Measurements from ENCODE around the gene TULP4. TPM values are rescaled to one million over a fixed set of nuclear protein-coding genes. Genes with fewer than 3 reads are reported as not detected.

Gene TULP4
- total RNA-seq, 1 experiment from 2014 or later, result 210 TPM

DNA sequence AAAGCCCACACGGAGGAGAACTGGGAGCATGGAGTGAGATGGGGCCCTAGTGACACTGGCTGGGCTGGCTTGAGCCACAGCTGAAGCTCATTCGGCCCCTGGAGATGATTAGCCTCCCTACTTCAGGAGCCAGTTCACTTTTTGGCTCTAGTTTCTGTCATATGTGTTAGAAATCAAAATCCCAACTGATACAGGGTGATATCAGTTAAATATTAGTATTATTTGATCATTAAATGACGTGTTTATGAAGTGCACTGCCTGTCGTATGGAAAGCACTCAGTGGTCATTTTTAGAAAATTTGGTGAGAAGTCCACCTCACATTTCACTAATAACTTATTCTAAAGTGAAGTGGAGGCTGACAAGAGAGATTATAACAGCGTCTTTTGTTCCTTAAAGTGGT is 59.0 kb downstream of the TULP4 start:
- H3K27ac ChIP-seq, result no peak overlapping the region
- H3K36me3 ChIP-seq, result peaks cover 2% of the 10 kb centered on the region
- DNase-seq, result no peak
- H3K27me3 ChIP-seq, result no peaks in the 10 kb centered on the region
- no peaks in the 10 kb centered on the region for H3K9me3 ChIP-seq (replicated peaks)
- peaks cover 15% of the 10 kb centered on the region for H3K4me1 ChIP-seq
- H3K4me3 ChIP-seq, result no peak overlapping the region

DNA sequence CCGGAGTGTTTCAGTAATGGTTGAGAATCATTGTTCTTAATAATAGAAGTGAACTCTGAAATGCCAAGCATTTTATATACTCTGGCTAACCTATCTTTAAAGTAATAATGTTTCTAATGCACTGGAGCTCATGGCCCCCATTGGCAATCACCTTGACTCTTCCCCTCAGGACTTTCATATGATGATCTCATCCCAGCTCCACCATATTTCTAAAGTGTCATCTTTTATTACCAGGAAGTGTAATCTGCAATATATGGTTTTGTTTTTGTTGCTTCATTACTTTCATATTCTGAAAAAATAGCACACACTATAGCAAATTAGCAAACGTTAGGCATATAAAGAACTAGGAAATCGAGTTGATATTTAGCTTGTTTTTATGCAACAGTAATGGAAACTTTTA is 60.3 kb downstream of the TULP4 start:
- Histone ChIP-seq H3K27ac (no peak overlapping the region), H3K36me3 (peaks cover 2% of the 10 kb centered on the region), H3K9me3 (replicated peaks) (no peaks in the 10 kb centered on the region), H3K4me3 (no peak overlapping the region), H3K27me3 (no peaks in the 10 kb centered on the region), H3K4me1 (peaks cover 24% of the 10 kb centered on the region)
- no peak for DNase-seq

DNA sequence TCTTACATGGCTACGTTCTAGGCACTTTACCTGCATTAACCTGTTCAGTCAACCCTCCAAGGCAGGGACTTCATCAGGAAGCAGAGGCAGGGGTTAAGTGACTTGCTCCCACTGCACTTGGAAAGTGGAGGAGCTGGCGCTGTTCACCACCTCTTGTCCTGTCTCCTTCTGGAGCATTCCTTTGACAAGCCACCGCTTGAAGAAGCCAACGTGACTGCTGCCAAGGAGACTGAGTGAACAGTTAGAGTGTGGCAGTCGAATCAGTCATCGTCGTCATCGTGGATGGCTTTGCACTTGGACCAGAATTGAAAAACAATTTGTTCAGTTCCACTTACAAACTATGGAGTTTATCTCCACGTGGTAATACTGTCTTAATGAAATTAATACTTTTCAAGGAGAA is 60.9 kb downstream of the TULP4 start:
- H3K4me3 ChIP-seq, result no peak overlapping the region
- peaks cover 2% of the 10 kb centered on the region for H3K36me3 ChIP-seq
- H3K27ac ChIP-seq, result no peak overlapping the region
- peaks cover 31% of the 10 kb centered on the region for H3K4me1 ChIP-seq
- H3K9me3 ChIP-seq (replicated peaks), result no peaks in the 10 kb centered on the region
- DNase-seq, result no peak
- H3K27me3 ChIP-seq, result no peaks in the 10 kb centered on the region

DNA sequence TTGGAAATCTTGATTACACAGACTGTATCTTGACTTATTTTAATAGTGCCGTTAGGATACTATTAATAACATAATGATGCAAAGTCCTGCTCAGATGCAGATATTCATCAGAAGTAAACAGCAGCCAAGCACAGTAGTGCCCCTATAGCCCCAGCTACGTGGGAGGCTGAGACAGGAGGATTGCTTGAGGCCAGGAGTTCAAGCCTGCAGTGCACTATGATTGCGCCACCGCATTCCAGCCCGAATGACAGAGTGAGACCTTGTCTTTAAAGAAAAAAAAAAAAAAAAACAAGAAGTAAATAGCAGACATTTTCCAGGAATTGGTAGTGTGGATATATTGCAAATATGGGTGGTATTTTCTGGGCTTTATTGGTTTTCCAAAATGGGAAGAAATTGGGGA is 61.8 kb downstream of the TULP4 start:
- Histone ChIP-seq H3K4me1 (peaks cover 33% of the 10 kb centered on the region), H3K4me3 (no peak overlapping the region), H3K27me3 (no peaks in the 10 kb centered on the region), H3K27ac (no peak overlapping the region), H3K9me3 (replicated peaks) (no peaks in the 10 kb centered on the region), H3K36me3 (peaks cover 2% of the 10 kb centered on the region)
- DNase-seq, result no peak

DNA sequence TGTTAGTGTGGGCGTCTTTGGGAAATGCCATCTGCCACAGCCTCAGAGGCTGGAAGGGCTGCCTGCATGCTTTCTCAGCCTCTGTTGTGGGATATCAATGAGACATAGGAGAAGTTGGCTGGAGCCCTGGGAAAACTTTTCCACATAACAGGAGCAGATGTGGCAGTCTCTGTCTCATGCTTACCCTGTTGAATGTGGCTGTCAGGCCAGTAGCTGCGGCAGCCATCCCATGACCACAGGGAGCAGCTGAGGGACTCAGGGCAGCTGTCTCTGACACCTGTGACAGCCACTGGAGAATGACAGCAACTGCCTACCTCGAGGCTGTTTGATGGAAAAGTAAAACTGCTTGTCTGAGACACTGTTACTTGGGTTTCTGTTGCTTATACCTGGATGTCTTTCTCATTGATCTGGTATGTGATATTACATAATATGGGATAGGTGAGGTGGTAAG is 64.4 kb downstream of the TULP4 start:
- peak overlapping the region; percentile 81 for H3K27ac ChIP-seq
- no peaks in the 10 kb centered on the region for H3K27me3 ChIP-seq
- peak; percentile 95 to 96 for DNase-seq

DNA sequence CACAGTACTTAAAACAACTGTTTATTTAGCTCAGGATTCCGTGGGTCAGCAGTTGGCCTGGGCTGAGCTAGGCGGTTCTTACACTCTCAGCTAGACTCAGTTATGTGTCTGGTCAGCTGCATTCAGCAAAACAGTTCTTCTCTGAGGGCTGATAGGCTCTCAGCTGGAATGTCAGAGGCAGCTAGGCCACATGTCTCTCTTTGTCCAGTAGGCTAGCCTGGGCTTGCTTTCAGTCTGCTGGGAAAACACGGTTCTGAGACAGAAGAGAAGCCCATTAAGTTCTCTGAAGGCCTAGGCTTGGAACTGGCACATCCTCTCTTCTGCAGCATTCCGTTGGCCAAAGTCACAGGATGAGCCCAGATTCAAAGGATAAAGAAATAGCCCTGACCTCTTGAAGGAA is 65.6 kb downstream of the TULP4 start:
- peak; percentile 77 to 85 for DNase-seq
- Histone ChIP-seq H3K27ac (peak overlapping the region; percentile 81), H3K36me3 (no peaks in the 10 kb centered on the region), H3K27me3 (no peaks in the 10 kb centered on the region), H3K4me3 (no peak overlapping the region), H3K9me3 (replicated peaks) (no peaks in the 10 kb centered on the region), H3K4me1 (peaks cover 41% of the 10 kb centered on the region)

More for the DNA sequence above, 64.4 kb downstream of the TULP4 start:
- Histone ChIP-seq H3K36me3 (0 out of 2 replicates have a peak, but pooled peaks cover 2% of the 10 kb centered on the region), H3K9me3 (replicated peaks) (no peaks in the 10 kb centered on the region), H3K4me3 (no peak overlapping the region), H3K4me1 (peaks cover 33% of the 10 kb centered on the region)

DNA sequence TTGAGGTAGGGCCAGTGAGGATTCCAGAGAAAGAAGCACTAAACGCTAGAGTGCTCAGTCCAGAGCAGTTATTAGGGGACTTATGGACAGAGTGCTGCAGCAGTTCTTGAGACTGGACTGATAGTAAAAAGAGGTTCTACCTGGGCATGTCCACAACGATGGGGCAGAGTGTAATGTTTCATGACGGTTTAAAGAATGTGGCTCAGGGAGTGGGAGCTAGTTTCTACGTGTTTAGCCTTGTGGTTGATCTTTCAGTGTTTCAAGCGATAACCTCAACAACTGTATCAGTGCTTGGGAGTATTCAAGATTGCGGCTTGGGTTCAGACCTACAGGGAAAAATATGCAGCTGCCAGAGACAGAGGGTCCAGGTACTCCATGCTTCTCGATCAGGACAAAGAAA is 67.1 kb downstream of the TULP4 start:
- no peak for DNase-seq
- no peak overlapping the region for H3K27ac ChIP-seq
- no peak overlapping the region for H3K4me3 ChIP-seq
- no peaks in the 10 kb centered on the region for H3K9me3 ChIP-seq (replicated peaks)
- no peaks in the 10 kb centered on the region for H3K36me3 ChIP-seq
- no peaks in the 10 kb centered on the region for H3K27me3 ChIP-seq
- peaks cover 55% of the 10 kb centered on the region for H3K4me1 ChIP-seq

DNA sequence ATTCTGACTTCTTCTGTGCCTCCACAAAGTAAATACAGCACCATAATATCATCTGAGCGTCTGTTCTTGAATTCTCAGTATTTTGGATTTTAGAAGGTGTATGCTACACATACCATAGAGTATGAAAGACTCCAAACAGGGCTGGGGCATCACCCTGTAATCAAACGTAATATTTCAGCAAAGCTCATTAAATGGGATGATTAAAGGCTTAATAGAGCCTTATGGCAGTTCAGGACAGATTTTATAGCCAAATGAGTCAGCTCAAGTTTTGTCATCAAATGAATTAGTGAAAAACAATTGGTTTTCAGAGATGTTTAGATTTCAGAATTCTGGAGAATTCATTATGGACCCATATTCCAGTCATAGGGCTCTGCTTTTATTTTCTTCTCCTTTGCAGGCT is 68.9 kb downstream of the TULP4 start:
- DNase-seq, result no peak
- H3K27ac ChIP-seq, result no peak overlapping the region
- H3K9me3 ChIP-seq (replicated peaks), result no peaks in the 10 kb centered on the region; the same call in 1 of the 2 replicates
- H3K4me3 ChIP-seq, result no peak overlapping the region
- H3K27me3 ChIP-seq, result no peaks in the 10 kb centered on the region
- peaks cover 7% of the 10 kb centered on the region; the same call in 1 of the 2 replicates for H3K36me3 ChIP-seq
- peaks cover 50% of the 10 kb centered on the region for H3K4me1 ChIP-seq

DNA sequence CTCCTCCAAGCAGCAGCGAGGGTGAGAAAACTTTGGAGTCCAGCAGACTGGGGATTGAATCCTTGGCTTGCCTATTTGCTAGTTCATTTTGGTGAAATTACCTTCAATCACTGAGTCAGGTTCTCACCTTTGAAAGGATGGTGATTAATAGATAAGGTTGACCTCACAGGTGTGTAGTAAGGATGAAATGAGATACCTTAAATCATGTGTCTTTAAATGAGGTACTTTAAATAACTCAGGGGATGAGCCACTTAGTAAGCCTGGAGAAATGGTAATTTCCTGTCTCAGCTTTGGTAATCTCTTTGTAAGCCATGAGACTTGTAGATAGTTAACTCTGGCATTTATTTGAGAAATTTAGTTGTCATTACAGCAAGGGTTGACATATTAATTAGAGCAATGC is 70.2 kb downstream of the TULP4 start:
- H3K27ac ChIP-seq, result no peak overlapping the region

DNA sequence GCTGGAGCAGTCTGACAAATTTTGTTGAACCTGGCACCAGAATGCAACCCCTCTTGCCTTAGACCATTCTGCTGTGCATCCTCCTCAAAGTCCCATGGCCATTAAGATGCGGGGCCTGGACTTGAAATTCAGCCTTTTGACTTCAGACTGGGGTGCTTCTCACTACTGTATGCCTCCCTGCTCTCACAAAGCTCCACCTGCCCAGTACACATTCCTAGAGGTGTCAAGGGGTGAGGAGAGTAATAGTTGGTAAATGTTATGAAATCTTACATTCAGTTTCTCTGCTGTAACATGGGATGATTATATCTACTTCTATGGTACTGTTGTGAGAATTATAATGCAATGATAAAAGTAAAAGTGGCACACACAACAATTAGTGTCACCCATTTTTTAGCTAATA is 70.8 kb downstream of the TULP4 start:
- Histone ChIP-seq H3K27ac (peak overlapping the region; percentile 54), H3K4me3 (no peak overlapping the region), H3K4me1 (peaks cover 36% of the 10 kb centered on the region), H3K9me3 (replicated peaks) (no peaks in the 10 kb centered on the region; the same call in 1 of the 2 replicates), H3K36me3 (peaks cover 16% of the 10 kb centered on the region; the same call in 1 of the 2 replicates), H3K27me3 (no peaks in the 10 kb centered on the region)
- no peak for DNase-seq

More for the DNA sequence above, 70.2 kb downstream of the TULP4 start:
- no peak overlapping the region for H3K4me3 ChIP-seq
- H3K27me3 ChIP-seq, result no peaks in the 10 kb centered on the region
- H3K36me3 ChIP-seq, result peaks cover 12% of the 10 kb centered on the region; the same call in 1 of the 2 replicates
- no peak for DNase-seq
- H3K4me1 ChIP-seq, result peaks cover 41% of the 10 kb centered on the region
- H3K9me3 ChIP-seq (replicated peaks), result no peaks in the 10 kb centered on the region; the same call in 1 of the 2 replicates

DNA sequence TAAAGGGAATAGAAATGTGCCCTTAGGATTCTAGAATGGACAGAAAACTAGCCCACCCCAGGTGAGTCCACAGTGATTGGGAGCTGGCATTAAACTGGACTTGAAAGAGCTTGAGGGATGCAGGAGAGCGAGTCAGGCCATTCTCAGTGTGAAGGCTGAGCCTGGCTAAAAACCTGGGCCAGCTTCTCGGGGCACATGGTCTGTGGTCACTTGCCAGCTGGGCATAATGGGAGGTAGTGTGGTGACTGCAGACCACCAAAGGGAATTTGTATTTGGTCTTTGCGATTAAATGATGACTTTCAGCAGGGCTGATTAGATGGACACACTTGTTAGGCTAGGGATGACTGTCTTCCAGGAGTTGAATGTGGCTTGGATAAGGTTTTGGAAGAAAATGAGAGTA is 71.3 kb downstream of the TULP4 start:
- H3K9me3 ChIP-seq (replicated peaks), result no peaks in the 10 kb centered on the region; the same call in 1 of the 2 replicates
- DNase-seq, result peak; percentile 40 to 60
- no peak overlapping the region for H3K4me3 ChIP-seq
- H3K4me1 ChIP-seq, result peaks cover 32% of the 10 kb centered on the region
- peaks cover 16% of the 10 kb centered on the region; the same call in 1 of the 2 replicates for H3K36me3 ChIP-seq
- H3K27ac ChIP-seq, result peak overlapping the region; percentile 54
- no peaks in the 10 kb centered on the region for H3K27me3 ChIP-seq

DNA sequence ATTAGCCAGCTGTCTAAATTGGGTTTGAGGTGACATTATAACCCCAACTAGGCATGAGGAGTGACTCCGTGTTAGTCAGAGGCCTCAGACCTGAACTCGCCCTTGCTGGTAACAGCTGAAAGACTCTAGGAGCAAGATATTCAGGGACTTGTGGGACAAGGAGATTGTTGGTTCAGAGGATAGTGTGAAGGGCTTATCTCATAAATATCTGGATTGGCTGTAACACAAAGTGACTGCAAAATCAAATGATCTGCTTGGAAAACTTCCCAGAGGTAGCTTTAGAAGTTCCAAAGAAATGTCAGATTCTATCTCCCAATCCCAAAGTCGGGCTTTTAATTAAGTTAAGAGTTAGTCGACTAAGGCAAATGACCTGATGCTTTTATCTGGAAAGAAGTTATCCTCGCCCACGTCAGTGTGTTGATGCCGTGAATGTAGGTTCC is 72.4 kb downstream of the TULP4 start:
- Histone ChIP-seq H3K36me3 (peaks cover 16% of the 10 kb centered on the region; the same call in 1 of the 2 replicates), H3K9me3 (replicated peaks) (no peaks in the 10 kb centered on the region; the same call in 1 of the 2 replicates), H3K27me3 (no peaks in the 10 kb centered on the region), H3K4me3 (no peak overlapping the region), H3K4me1 (peaks cover 31% of the 10 kb centered on the region), H3K27ac (peak overlapping the region; percentile 54)
- peak; percentile 60 to 74 for DNase-seq

DNA sequence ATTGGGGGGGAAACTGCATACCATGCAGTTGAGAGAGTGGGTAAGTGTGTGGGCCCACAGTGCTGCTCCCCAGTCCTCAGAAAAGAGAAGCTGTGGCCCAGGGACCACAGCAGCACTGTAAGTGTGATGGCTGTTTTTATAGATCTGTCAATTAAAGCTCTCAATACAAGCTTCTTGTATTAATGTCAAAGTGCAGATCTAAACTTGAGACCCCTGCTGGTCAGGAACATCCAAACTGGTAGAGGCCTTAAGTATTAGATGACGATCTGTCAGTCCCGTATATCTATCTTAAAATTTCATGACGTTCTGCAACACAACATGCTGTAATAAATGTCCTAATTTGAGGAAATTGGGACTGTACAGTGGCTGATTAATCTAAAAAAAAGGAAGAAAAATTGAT is 74.8 kb downstream of the TULP4 start:
- no peaks in the 10 kb centered on the region for H3K27me3 ChIP-seq

DNA sequence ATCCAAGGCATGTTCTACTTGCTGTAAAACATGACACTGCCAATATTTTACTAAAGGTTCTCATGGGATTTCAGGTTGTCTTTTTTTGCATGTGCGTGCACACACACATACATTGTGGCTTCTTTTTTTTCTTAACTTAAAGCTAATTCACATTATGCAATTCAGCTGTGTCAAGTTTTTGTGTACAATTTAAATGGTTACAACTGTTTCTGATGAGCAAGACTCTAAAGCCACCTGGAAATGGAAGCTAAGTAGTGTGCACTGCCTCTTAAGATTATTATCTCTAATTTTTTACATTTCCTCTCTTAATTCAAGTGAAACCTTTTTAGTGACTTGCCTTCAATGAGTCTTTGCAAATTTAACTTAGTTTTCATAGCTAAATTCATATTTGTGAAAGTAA is 75.3 kb downstream of the TULP4 start:
- H3K36me3 ChIP-seq, result peaks cover 20% of the 10 kb centered on the region
- no peaks in the 10 kb centered on the region for H3K27me3 ChIP-seq
- no peak overlapping the region for H3K4me3 ChIP-seq
- peaks cover 11% of the 10 kb centered on the region for H3K9me3 ChIP-seq (replicated peaks)
- H3K27ac ChIP-seq, result no peak overlapping the region
- no peak for DNase-seq
- peaks cover 27% of the 10 kb centered on the region for H3K4me1 ChIP-seq

More for the DNA sequence above, 74.8 kb downstream of the TULP4 start:
- Histone ChIP-seq H3K4me1 (peaks cover 31% of the 10 kb centered on the region), H3K4me3 (no peak overlapping the region), H3K9me3 (replicated peaks) (peaks cover 7% of the 10 kb centered on the region), H3K27ac (no peak overlapping the region), H3K36me3 (peaks cover 20% of the 10 kb centered on the region)
- DNase-seq, result no peak

DNA sequence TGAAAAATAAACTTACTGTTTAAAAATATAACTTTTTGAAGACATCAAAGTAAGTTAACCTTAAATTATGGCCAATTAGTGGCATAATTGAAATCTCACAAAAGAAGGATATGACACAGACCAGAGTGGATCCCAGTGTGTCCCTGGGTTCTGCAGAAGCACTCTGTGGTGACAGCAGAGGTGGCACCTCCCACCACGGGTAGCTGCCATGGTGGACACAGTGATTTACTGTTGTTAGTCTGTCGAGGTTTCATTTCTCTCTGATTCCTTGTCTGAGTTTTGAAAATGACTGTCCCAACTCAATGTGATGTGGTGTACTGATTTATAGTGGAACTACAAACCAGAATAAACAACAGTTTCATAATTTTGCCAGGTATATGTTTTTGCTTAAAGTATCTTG is 76.5 kb downstream of the TULP4 start:
- peaks cover 16% of the 10 kb centered on the region for H3K4me1 ChIP-seq
- DNase-seq, result no peak
- H3K36me3 ChIP-seq, result peaks cover 26% of the 10 kb centered on the region
- H3K27ac ChIP-seq, result no peak overlapping the region
- H3K9me3 ChIP-seq (replicated peaks), result peaks cover 15% of the 10 kb centered on the region
- no peak overlapping the region for H3K4me3 ChIP-seq
- H3K27me3 ChIP-seq, result no peaks in the 10 kb centered on the region
